ENCODE results near the gene FBXO24.

FBXO24 gene

GRCh38 chr7:100598425-100598824, 12.3 kb downstream of the FBXO24 start:
- Histone ChIP-seq H3K4me3 (ENCODE audit: extremely low read depth, insufficient read depth, low read length, poor library complexity, severe bottlenecking) (no peak overlapping the region), H3K9me3 (ENCODE audit: control insufficient read depth, low read length) (no peaks in the 10 kb centered on the region), H3K27ac (ENCODE audit: low read depth, low read length, severe bottlenecking) (no peak overlapping the region), H3K4me1 (ENCODE audit: control insufficient read depth, insufficient read depth, low read length, poor library complexity, severe bottlenecking) (peaks cover 16% of the 10 kb centered on the region), H3K36me3 (ENCODE audit: control insufficient read depth, insufficient read depth, low read length) (no peaks in the 10 kb centered on the region)
- 89 to 97% methylated on average over 4 of the region's 4 CpGs for WGBS, 2 experiments (ENCODE audit: insufficient coverage in 2 of 2)

DNA sequence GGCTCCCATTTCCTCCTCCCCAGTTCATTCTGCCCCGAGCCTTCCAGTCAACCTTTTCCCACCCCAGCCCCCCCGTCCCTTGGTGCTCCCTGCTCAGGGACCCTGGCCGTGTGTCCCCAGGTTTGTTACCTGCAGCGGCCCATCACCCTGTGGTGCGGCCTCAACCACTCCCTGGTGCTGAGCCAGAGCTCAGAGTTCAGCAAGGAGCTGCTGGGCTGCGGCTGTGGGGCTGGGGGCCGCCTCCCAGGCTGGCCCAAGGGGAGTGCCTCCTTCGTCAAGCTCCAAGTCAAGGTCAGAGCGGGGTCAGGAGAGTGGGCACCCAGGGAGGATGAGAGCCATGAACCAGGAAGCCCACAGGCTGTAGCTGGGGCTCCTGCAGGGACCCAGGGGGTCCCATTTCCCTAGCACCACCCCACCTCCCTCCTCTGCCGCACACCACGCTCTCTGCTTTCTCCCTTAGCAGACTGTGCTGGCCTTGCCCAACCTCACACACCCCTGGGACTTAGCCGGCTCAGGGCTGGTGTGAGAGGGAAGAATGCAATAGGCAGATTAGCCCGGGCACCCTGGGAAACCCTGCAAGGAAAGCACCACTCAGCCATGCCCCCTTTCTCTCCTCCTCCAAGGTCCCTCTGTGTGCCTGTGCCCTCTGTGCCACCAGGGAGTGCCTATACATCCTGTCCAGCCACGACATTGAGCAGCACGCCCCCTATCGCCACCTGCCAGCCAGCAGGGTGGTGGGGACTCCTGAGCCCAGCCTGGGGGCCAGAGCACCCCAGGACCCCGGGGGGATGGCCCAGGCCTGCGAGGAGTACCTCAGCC, 14.0 kb downstream of the FBXO24 start:
- Histone ChIP-seq H3K9me3 (ENCODE audit: control insufficient read depth, low read length) (no peaks in the 10 kb centered on the region), H3K4me1 (ENCODE audit: control insufficient read depth, insufficient read depth, low read length, poor library complexity, severe bottlenecking) (peaks cover 21% of the 10 kb centered on the region), H3K36me3 (ENCODE audit: control insufficient read depth, insufficient read depth, low read length) (no peaks in the 10 kb centered on the region), H3K4me3 (ENCODE audit: extremely low read depth, insufficient read depth, low read length, poor library complexity, severe bottlenecking) (no peak overlapping the region), H3K27ac (ENCODE audit: low read depth, low read length, severe bottlenecking) (no peak overlapping the region)
- 85 to 88% methylated on average over 7 to 15 of the region's 18 CpGs for WGBS, 2 experiments (ENCODE audit: insufficient coverage in 2 of 2)

- no peaks in the 10 kb centered on the region for H3K9me3 ChIP-seq (ENCODE audit: control insufficient read depth, low read length)
- WGBS, 2 experiments (ENCODE audit: insufficient coverage in 2 of 2) = 89 to 92% methylated on average over 7 to 9 of the region's 9 CpGs
Observed at GRCh38 chr7:100600730-100601038, 14.6 kb downstream of the FBXO24 start.

GRCh38 chr7:100602889-100603725, 17.0 kb downstream of the FBXO24 start:
- Histone ChIP-seq H3K4me3 (ENCODE audit: extremely low read depth, insufficient read depth, low read length, poor library complexity, severe bottlenecking) (peak overlapping the region; percentile 53), H3K27ac (ENCODE audit: low read depth, low read length, severe bottlenecking) (peak overlapping the region; percentile 88), H3K9me3 (ENCODE audit: control insufficient read depth, low read length) (no peaks in the 10 kb centered on the region), H3K4me1 (ENCODE audit: control insufficient read depth, insufficient read depth, low read length, poor library complexity, severe bottlenecking) (peaks cover 21% of the 10 kb centered on the region), H3K36me3 (ENCODE audit: control insufficient read depth, insufficient read depth, low read length) (peaks cover 7% of the 10 kb centered on the region)
- 18% methylated on average over 4 to 6 of the region's 21 CpGs for WGBS, 2 experiments (ENCODE audit: insufficient coverage in 2 of 2)

More at GRCh38 chr7:100600730-100601038, 14.6 kb downstream of the FBXO24 start:
- H3K27ac ChIP-seq (ENCODE audit: low read depth, low read length, severe bottlenecking) = no peak overlapping the region
- H3K4me1 ChIP-seq (ENCODE audit: control insufficient read depth, insufficient read depth, low read length, poor library complexity, severe bottlenecking) = peaks cover 21% of the 10 kb centered on the region
- no peak overlapping the region for H3K4me3 ChIP-seq (ENCODE audit: extremely low read depth, insufficient read depth, low read length, poor library complexity, severe bottlenecking)
- no peaks in the 10 kb centered on the region for H3K36me3 ChIP-seq (ENCODE audit: control insufficient read depth, insufficient read depth, low read length)

DNA sequence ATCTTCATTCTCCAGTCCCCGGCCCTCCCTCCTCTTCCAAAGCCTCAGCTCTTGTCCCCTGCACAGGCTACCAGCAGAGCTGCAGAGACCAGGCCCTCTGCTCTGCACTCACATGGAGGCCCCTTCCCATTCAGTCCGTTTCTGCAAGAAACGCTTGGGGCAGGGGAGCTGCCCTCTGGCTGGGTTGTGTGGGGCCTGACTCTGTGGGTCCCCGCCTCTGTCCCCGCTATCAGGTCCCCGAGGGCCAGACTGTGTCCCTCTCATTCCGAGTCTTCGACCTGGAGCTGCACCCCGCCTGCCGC, 17.5 kb downstream of the FBXO24 start:
- no peaks in the 10 kb centered on the region for H3K9me3 ChIP-seq (ENCODE audit: control insufficient read depth, low read length)

DNA sequence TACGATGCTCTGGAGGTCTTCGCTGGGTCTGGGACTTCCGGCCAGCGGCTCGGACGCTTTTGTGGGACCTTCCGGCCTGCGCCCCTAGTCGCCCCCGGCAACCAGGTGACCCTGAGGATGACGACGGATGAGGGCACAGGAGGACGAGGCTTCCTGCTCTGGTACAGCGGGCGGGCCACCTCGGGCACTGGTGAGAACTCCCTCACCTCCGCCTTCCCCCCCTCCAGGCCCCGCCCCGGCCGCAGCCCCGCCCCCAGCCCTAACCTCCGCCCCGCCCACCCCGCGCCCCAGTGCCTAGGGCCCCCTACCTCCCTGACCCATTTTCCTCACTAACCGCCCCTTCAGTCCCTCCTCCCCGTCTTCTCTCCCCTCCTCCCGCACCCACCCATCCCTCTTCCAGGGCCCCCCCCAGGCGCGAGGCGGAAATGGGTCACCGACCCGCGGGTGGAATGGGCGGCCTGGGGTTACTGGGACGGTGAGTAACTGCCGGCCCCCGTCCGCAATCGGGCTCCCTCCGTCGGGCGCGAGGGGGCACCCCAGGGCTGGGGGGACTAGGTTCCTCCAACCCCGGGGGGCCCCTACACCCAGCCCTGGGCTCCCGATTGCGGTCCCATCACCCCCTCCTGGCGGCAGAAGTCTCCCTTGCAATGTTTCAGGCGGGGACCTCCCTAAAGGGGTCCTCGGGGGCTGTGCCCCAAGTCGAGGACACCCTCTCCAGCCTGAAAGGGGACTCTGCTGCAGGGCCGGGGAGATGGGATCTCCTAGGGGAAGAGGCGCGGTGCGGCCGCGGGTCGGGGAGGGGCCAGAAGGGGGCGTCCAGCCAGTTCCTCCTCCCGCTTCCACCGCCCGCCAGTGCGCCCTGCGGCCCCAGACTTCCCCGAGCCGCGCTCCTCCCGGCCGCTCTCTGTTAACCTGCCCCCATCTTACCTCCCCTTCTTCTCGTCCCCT, 18.2 kb downstream of the FBXO24 start:
- WGBS, 2 experiments (ENCODE audit: insufficient coverage in 2 of 2) = 1% methylated on average over 26 of the region's 70 CpGs
- Histone ChIP-seq H3K36me3 (ENCODE audit: control insufficient read depth, insufficient read depth, low read length) (peaks cover 7% of the 10 kb centered on the region), H3K27ac (ENCODE audit: low read depth, low read length, severe bottlenecking) (peak overlapping the region; percentile 88), H3K4me1 (ENCODE audit: control insufficient read depth, insufficient read depth, low read length, poor library complexity, severe bottlenecking) (peaks cover 21% of the 10 kb centered on the region), H3K9me3 (ENCODE audit: control insufficient read depth, low read length) (no peaks in the 10 kb centered on the region), H3K4me3 (ENCODE audit: extremely low read depth, insufficient read depth, low read length, poor library complexity, severe bottlenecking) (peak overlapping the region; percentile 53)

More for the DNA sequence above, 17.5 kb downstream of the FBXO24 start:
- H3K4me1 ChIP-seq (ENCODE audit: control insufficient read depth, insufficient read depth, low read length, poor library complexity, severe bottlenecking) = peaks cover 21% of the 10 kb centered on the region
- H3K27ac ChIP-seq (ENCODE audit: low read depth, low read length, severe bottlenecking) = peak overlapping the region; percentile 88
- peaks cover 7% of the 10 kb centered on the region for H3K36me3 ChIP-seq (ENCODE audit: control insufficient read depth, insufficient read depth, low read length)
- H3K4me3 ChIP-seq (ENCODE audit: extremely low read depth, insufficient read depth, low read length, poor library complexity, severe bottlenecking) = peak overlapping the region; percentile 53
- 9 to 10% methylated on average over 10 of the region's 10 CpGs for WGBS, 2 experiments (ENCODE audit: insufficient coverage in 2 of 2)

DNA sequence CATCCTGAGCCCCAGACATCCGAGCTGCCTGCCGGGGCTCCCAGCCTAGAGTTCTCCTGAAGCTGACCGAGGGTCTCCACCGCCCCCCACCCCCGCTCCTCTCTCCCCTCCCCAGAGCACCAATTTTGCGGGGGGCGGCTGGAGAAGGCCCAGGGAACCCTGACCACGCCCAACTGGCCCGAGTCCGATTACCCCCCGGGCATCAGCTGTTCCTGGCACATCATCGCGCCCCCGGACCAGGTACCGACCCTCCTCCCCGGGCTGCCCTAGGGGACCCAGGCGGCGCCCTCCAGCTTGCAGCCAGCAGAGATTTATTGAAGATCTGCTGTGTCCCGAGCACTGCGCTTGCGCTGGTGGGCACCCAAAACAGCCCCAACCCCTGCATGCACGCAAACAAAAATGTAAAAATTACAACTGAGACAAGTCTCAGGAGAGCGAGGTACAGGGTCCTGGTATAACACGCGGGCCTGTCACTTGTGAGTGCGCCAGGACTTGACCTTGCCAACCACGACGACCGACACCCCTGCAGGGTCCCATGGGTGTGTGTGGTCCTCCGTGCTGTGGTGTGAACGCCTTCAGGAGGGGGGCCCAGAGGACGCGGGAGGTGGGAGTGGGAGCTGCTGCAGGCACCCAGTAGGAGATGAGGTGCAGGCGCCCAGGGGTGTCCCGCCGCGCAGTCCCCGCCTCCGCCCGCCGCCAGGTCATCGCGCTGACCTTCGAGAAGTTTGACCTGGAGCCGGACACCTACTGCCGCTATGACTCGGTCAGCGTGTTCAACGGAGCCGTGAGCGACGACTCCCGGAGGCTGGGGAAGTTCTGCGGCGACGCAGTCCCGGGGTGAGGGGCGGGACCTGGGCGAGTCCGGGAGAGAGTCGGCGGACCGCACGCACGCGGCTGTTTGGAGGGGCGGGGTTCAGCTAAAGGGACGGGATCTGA, 19.1 kb downstream of the FBXO24 start:
- Histone ChIP-seq H3K4me3 (ENCODE audit: extremely low read depth, insufficient read depth, low read length, poor library complexity, severe bottlenecking) (peak overlapping the region; percentile 53), H3K9me3 (ENCODE audit: control insufficient read depth, low read length) (no peaks in the 10 kb centered on the region), H3K27ac (ENCODE audit: low read depth, low read length, severe bottlenecking) (no peak overlapping the region), H3K36me3 (ENCODE audit: control insufficient read depth, insufficient read depth, low read length) (peaks cover 7% of the 10 kb centered on the region), H3K4me1 (ENCODE audit: control insufficient read depth, insufficient read depth, low read length, poor library complexity, severe bottlenecking) (peaks cover 19% of the 10 kb centered on the region)
- WGBS, 2 experiments (ENCODE audit: insufficient coverage in 2 of 2) = 6 to 7% methylated on average over 58 to 59 of the region's 68 CpGs

GRCh38 chr7:100606313-100606712, 20.2 kb downstream of the FBXO24 start:
- peaks cover 7% of the 10 kb centered on the region for H3K36me3 ChIP-seq (ENCODE audit: control insufficient read depth, insufficient read depth, low read length)
- no peaks in the 10 kb centered on the region for H3K9me3 ChIP-seq (ENCODE audit: control insufficient read depth, low read length)
- 81 to 89% methylated on average over 7 to 10 of the region's 12 CpGs for WGBS, 2 experiments (ENCODE audit: insufficient coverage in 2 of 2)
- H3K27ac ChIP-seq (ENCODE audit: low read depth, low read length, severe bottlenecking) = no peak overlapping the region
- H3K4me3 ChIP-seq (ENCODE audit: extremely low read depth, insufficient read depth, low read length, poor library complexity, severe bottlenecking) = no peak overlapping the region
- peaks cover 19% of the 10 kb centered on the region for H3K4me1 ChIP-seq (ENCODE audit: control insufficient read depth, insufficient read depth, low read length, poor library complexity, severe bottlenecking)

DNA sequence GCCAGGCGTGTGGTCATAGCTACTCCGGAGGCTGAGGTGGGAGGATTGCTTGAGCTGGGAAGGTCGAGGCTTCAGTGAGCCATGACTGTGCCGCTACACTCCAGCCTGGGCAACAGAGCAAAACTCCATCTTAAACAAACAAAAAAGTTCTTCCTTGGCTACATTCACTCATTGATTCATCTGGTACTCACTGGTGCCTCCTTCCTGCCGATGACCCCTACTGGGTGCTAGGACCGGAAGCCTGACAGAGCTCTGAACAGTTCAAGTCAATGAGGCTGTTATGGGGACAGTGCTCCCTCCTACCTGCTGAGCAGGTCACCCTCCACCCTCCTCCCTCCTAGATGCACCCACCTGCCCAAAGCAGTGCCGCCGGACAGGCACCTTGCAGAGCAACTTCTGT, 21.0 kb downstream of the FBXO24 start:
- 94 to 95% methylated on average over 5 to 8 of the region's 8 CpGs for WGBS, 2 experiments (ENCODE audit: insufficient coverage in 2 of 2)
- H3K9me3 ChIP-seq (ENCODE audit: control insufficient read depth, low read length) = no peaks in the 10 kb centered on the region
- peaks cover 14% of the 10 kb centered on the region for H3K4me1 ChIP-seq (ENCODE audit: control insufficient read depth, insufficient read depth, low read length, poor library complexity, severe bottlenecking)
- peaks cover 7% of the 10 kb centered on the region for H3K36me3 ChIP-seq (ENCODE audit: control insufficient read depth, insufficient read depth, low read length)
- no peak overlapping the region for H3K4me3 ChIP-seq (ENCODE audit: extremely low read depth, insufficient read depth, low read length, poor library complexity, severe bottlenecking)
- no peak overlapping the region for H3K27ac ChIP-seq (ENCODE audit: low read depth, low read length, severe bottlenecking)
